Measurements from ENCODE around the gene ATRIP. TPM values are rescaled to one million over a fixed set of nuclear protein-coding genes. Genes with fewer than 3 reads are reported as not detected.

ATRIP gene
- total and polyA plus RNA-seq, 2 of the 8 experiments (the other 6 are each of a cell fraction or from before 2014, with no cell fraction given): 18.5 to 20.2 TPM

DNA sequence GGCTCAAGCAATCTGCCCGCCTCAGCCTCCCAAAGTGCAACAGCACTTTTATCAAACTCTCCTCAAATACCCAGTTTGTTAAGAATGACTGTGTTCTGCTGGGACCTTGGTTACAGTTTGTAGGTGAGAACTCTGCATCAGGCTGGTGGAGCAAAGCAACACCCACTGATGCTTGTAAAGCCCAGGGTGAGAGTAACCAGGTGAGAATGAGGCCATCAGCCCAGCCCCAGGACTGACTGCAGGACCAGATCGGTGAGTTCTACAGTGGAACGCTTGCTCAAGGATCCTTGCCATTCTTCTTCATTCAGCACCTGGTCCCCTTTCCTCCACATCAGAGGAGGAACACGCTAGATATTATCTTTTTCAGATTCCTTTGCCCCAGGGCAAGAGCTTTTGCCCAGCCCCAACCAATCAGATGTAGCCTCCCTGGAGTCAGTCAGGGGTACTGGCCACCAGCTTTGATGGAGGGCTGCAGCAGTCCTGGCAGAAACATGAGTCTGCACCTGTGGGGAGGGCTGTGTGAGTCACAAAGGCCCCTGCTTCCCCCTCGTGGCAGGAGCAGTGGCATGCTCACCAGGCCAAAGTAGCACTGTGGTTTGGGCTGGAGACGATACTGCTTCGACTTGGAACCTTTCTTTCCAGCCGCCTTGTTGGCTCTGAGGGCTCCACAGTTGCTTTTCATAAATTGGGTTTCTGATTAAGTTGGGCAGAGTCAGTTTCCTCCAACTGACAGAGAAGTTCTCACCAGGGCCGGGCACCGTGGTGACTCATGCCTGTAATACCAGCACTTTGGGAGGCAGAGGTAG is 60.9 kb downstream of the ATRIP start (continued):
- TF ChIP-seq NANOG (IDR thresholded peaks at IDR 0.05; ENCODE audit: insufficient read depth, low read depth, low read length, poor library complexity, severe bottlenecking) (no peak), BRCA1 (IDR thresholded peaks at IDR 0.05; ENCODE audit: low read depth, low read length) (no peak), SUZ12 (IDR thresholded peaks at IDR 0.05; ENCODE audit: low read length) (no peak), SRF (IDR thresholded peaks at IDR 0.05; ENCODE audit: low read depth, low read length) (no peak), CHD2 (IDR thresholded peaks at IDR 0.05; ENCODE audit: low read length) (no peak), ZNF274 (IDR thresholded peaks at IDR 0.05; ENCODE audit: borderline replicate concordance, extremely low read depth, low read length) (no peak), CEBPB (IDR thresholded peaks at IDR 0.05; ENCODE audit: low read depth, low read length) (no peak), ASH2L (IDR thresholded peaks at IDR 0.05; ENCODE audit: low read length) (no peak), TAF1 (IDR thresholded peaks at IDR 0.05; ENCODE audit: low read depth, low read length) (0 out of 2 replicates have a peak, but pooled peaks have one; percentile 18), CTBP2 (IDR thresholded peaks at IDR 0.05; ENCODE audit: borderline replicate concordance, insufficient read depth, insufficient read length, low read length) (no peak), HDAC2 (IDR thresholded peaks at IDR 0.05; ENCODE audit: borderline replicate concordance in 1 of 2, low read depth in 2 of 2, low read length in 2 of 2) (no peak), CREB1 (IDR thresholded peaks at IDR 0.05) (peak; percentile 37; the same call in 1 of the 2 replicates), BACH1 (IDR thresholded peaks at IDR 0.05; ENCODE audit: low read length) (peak; percentile 90), POU5F1 (IDR thresholded peaks at IDR 0.05; ENCODE audit: low read depth, low read length) (no peak), NRF1 (IDR thresholded peaks at IDR 0.05; ENCODE audit: low read depth, low read length) (no peak), RXRA (IDR thresholded peaks at IDR 0.05; ENCODE audit: insufficient read depth, low read depth, low read length) (no peak), KDM5A (IDR thresholded peaks at IDR 0.05; ENCODE audit: low read length) (no peak), CHD1 (IDR thresholded peaks at IDR 0.05; ENCODE audit: low read depth, low read length) (no peak), BCL11A (IDR thresholded peaks at IDR 0.05; ENCODE audit: low read depth in 2 of 2, low read length in 2 of 2) (no peak), FOSL1 (IDR thresholded peaks at IDR 0.05; ENCODE audit: insufficient read depth, low read depth, low read length) (no peak)
- TF ChIP-seq, protein P1, sequence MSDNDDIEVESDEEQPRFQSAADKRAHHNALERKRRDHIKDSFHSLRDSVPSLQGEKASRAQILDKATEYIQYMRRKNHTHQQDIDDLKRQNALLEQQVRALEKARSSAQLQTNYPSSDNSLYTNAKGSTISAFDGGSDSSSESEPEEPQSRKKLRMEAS (IDR thresholded peaks at IDR 0.05): peak; percentile 86
- TF ChIP-seq, protein P2, sequence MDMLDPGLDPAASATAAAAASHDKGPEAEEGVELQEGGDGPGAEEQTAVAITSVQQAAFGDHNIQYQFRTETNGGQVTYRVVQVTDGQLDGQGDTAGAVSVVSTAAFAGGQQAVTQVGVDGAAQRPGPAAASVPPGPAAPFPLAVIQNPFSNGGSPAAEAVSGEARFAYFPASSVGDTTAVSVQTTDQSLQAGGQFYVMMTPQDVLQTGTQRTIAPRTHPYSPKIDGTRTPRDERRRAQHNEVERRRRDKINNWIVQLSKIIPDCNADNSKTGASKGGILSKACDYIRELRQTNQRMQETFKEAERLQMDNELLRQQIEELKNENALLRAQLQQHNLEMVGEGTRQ (IDR thresholded peaks at IDR 0.05; ENCODE audit: low read length): no peak
- TF ChIP-seq, protein P3, sequence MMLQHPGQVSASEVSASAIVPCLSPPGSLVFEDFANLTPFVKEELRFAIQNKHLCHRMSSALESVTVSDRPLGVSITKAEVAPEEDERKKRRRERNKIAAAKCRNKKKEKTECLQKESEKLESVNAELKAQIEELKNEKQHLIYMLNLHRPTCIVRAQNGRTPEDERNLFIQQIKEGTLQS (IDR thresholded peaks at IDR 0.05; ENCODE audit: insufficient read depth, low read depth, low read length): 0 out of 2 replicates have a peak, but pooled peaks have one; percentile 8

Measured in H1 (cell line).